ENCODE data around the gene CDH12. TPM values are rescaled to one million over a fixed set of nuclear protein-coding genes. Genes with fewer than 3 reads are reported as not detected.

The CDH12 gene
- total and polyA plus RNA-seq, 10 donors = 0.32 TPM; not detected in 9

DNA sequence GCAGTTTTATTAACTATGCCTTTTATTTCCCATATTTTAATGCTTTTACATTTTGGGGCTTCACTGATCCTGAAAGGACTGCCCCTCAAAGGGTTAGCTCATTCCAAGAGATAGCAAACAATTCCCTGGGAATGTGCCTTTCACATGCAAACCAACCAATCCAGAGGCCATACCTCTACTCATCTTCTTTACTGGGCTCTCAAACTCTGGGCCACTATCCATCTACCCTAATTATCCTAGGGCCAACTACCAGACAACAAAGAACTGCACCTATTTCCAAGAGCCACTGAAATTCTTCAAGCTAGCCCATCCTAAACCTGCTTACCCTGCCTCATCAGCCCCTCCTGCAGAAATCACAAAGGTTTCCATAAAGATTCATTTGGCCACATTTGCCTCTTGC lies 364.7 kb downstream of the CDH12 start:
- H3K9me3 ChIP-seq = peaks cover 0 to 4% (median 0%) of the 10 kb centered on the region in 8 donors
- no peaks in the 10 kb centered on the region for H3K27me3 ChIP-seq (replicated peaks in 1 of 7)
- no peak overlapping the region for H3K4me3 ChIP-seq
- no peaks in the 10 kb centered on the region for H3K36me3 ChIP-seq
- TF ChIP-seq POLR2A (IDR thresholded peaks at IDR 0.05) = no peak
- TF ChIP-seq, protein P1, sequence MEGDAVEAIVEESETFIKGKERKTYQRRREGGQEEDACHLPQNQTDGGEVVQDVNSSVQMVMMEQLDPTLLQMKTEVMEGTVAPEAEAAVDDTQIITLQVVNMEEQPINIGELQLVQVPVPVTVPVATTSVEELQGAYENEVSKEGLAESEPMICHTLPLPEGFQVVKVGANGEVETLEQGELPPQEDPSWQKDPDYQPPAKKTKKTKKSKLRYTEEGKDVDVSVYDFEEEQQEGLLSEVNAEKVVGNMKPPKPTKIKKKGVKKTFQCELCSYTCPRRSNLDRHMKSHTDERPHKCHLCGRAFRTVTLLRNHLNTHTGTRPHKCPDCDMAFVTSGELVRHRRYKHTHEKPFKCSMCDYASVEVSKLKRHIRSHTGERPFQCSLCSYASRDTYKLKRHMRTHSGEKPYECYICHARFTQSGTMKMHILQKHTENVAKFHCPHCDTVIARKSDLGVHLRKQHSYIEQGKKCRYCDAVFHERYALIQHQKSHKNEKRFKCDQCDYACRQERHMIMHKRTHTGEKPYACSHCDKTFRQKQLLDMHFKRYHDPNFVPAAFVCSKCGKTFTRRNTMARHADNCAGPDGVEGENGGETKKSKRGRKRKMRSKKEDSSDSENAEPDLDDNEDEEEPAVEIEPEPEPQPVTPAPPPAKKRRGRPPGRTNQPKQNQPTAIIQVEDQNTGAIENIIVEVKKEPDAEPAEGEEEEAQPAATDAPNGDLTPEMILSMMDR (IDR thresholded peaks at IDR 0.05 in 8 of 11, conservative IDR thresholded peaks at IDR 0.05 in 3 of 11) = no peak
- no peak for TF ChIP-seq POLR2AphosphoS5 (IDR thresholded peaks at IDR 0.05)
- DNase-seq = no peak
- H3K4me1 ChIP-seq = no peaks in the 10 kb centered on the region
- intact Hi-C loops (cut with DNase I; ENCODE audit: low total_unique reads) = no loop called here
- H3K27ac ChIP-seq = no peak overlapping the region

DNA sequence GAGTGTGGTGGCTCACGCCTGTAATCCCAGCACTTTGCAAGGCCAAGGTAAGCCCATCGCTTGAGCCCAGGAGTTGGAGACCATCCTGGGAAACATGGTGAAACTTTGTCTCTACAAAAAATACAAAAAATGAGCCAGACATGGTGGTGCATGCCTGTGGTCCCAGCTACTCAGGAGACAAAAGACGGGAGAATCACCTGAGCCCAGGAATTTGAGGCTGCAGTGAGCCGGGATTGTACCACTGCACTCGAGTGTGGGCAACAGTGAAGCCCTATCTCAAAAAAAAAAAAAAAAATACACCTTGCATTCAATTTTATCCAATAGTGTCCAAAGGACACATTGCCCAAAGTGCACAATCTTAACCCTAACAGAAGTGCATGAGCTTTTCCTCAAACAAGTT lies 372.8 kb downstream of the CDH12 start:
- Histone ChIP-seq H3K27ac (no peak overlapping the region), H3K4me1 (no peaks in the 10 kb centered on the region), H3K36me3 (no peaks in the 10 kb centered on the region), H3K4me3 (no peak overlapping the region), H3K9me3 (peaks cover 0 to 4% (median 0%) of the 10 kb centered on the region in 8 donors), H3K27me3 (replicated peaks in 1 of 7) (no peaks in the 10 kb centered on the region)
- no peak for TF ChIP-seq POLR2AphosphoS5 (IDR thresholded peaks at IDR 0.05)
- TF ChIP-seq, protein P1 (IDR thresholded peaks at IDR 0.05 in 8 of 11, conservative IDR thresholded peaks at IDR 0.05 in 3 of 11) = no peak
- no peak for TF ChIP-seq POLR2A (IDR thresholded peaks at IDR 0.05)
- DNase-seq = no peak
- intact Hi-C loops (cut with DNase I; ENCODE audit: low total_unique reads) = no loop called here
- 61 to 69% (median 66%) methylated on average over 5 of the region's 5 CpGs for WGBS, 5 donors

DNA sequence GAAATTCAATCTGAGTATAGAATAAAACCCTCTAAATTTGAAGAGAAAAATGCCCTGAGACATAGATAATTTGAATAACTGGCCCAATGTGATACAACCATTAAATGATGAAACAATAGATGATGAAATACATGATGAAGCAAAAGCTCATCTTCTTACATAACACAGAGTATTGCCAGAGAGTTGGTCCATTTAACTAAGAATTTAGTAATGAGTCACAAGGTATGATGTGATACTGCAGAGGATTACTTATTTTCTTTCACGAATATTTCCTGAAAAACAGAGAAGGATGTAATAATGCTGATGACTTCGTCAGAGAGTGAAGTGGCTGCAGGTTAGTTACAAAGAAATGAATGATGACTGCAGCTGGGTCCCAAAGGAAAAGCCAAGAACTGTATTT lies 379.3 kb downstream of the CDH12 start:
- Histone ChIP-seq H3K9me3 (peaks cover 0 to 8% (median 0%) of the 10 kb centered on the region in 8 donors), H3K27me3 (replicated peaks in 1 of 7) (no peaks in the 10 kb centered on the region), H3K4me3 (no peak overlapping the region), H3K36me3 (no peaks in the 10 kb centered on the region), H3K4me1 (no peaks in the 10 kb centered on the region), H3K27ac (no peak overlapping the region)
- TF ChIP-seq POLR2AphosphoS5 (IDR thresholded peaks at IDR 0.05) = no peak
- TF ChIP-seq, protein P1 (IDR thresholded peaks at IDR 0.05 in 8 of 11, conservative IDR thresholded peaks at IDR 0.05 in 3 of 11) = no peak
- no peak for TF ChIP-seq POLR2A (IDR thresholded peaks at IDR 0.05)
- intact Hi-C loops (cut with DNase I; ENCODE audit: low total_unique reads) = no loop called here
- WGBS, 5 donors = 50 to 77% (median 66%) methylated on average over 2 of the region's 2 CpGs
- DNase-seq = no peak

DNA sequence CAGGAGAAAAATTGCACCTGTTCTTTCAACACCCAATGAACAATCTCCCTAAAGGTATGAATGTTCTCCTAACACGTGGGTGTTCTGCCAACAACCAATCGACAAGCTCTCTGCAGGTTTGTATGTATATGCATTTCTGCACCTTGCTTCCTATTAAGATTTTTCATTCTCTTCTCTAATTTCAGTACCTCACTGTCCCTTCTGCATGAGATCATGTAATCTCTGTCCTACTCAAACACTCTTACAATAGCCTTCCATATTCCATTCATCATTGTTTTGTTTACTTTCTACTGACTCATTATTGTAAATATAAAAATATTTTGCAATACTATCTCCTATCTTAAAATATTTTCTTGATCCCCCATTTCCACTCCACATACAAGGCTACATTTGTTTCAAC lies 382.0 kb downstream of the CDH12 start:
- intact Hi-C loops (cut with DNase I; ENCODE audit: low total_unique reads) = no loop called here
- H3K9me3 ChIP-seq = peaks cover 0 to 4% (median 0%) of the 10 kb centered on the region in 8 donors
- WGBS, 5 donors = 69 to 89% (median 74%) methylated on average over 2 of the region's 2 CpGs

More for the DNA sequence above, 382.0 kb downstream of the CDH12 start:
- Histone ChIP-seq H3K4me1 (no peaks in the 10 kb centered on the region), H3K4me3 (no peak overlapping the region), H3K27ac (no peak overlapping the region), H3K36me3 (no peaks in the 10 kb centered on the region), H3K27me3 (replicated peaks in 1 of 7) (no peaks in the 10 kb centered on the region)
- DNase-seq = no peak
- no peak for TF ChIP-seq POLR2AphosphoS5 (IDR thresholded peaks at IDR 0.05)
- no peak for TF ChIP-seq POLR2A (IDR thresholded peaks at IDR 0.05)
- TF ChIP-seq, protein P1 (IDR thresholded peaks at IDR 0.05 in 8 of 11, conservative IDR thresholded peaks at IDR 0.05 in 3 of 11) = no peak
